Esophagus (tissue), 2 donors: Measurements from ENCODE around the gene SLC25A11. TPM values are rescaled to one million over a fixed set of nuclear protein-coding genes. Genes with fewer than 3 reads are reported as not detected.

Experiments used
- H3K27ac ChIP-seq, 2 donors: one replicate each; pipeline ENCODE4 v1.5.1; 2013; ENCODE audit warnings: low read depth in 2 of 2, mild to moderate bottlenecking in 2 of 2, inconsistent platforms in 1 of 2, low read length in 1 of 2, moderate library complexity in 1 of 2
- H3K27me3 ChIP-seq, 2 donors: one replicate each; pipeline ENCODE4 v1.6.1; 2013; ENCODE audit warnings: low read length in 2 of 2, control low read depth in 1 of 2, mild to moderate bottlenecking in 1 of 2; ENCODE audit not compliant: insufficient read depth in 2 of 2, control insufficient read depth in 1 of 2
- H3K36me3 ChIP-seq, 2 donors: one replicate each; pipeline ENCODE4 v1.6.1; 2013; ENCODE audit warnings: low read length in 1 of 2; ENCODE audit not compliant: control insufficient read depth in 2 of 2, insufficient read depth in 2 of 2
- H3K4me1 ChIP-seq, 2 donors: one replicate each; pipeline ENCODE4 v1.6.1; 2013; ENCODE audit warnings: low read length in 1 of 2; ENCODE audit not compliant: control insufficient read depth in 2 of 2, insufficient read depth in 2 of 2
- H3K4me3 ChIP-seq, 2 donors: one replicate each; pipeline ENCODE4 v1.5.1; 2013; ENCODE audit warnings: low read length in 2 of 2, mild to moderate bottlenecking in 2 of 2, low read depth in 1 of 2, moderate library complexity in 1 of 2
- H3K9me3 ChIP-seq, 2 donors: one replicate each; pipeline ENCODE4 v1.6.1; 2013; ENCODE audit warnings: mild to moderate bottlenecking in 2 of 2, low read depth in 1 of 2, low read length in 1 of 2, moderate library complexity in 1 of 2; ENCODE audit not compliant: control insufficient read depth in 2 of 2, insufficient read depth in 1 of 2
- WGBS, 2 donors: extraction: QIAGEN DNeasy Blood & Tissue Kit; methylation state at CpG; one replicate each; pipeline ENCODE4 v1.1.7; 2013; 5-methylcytosine and 5-hydroxymethylcytosine counted together
- polyA plus RNA-seq, 2 donors: library from polyadenylated mRNA; stranded (reverse); fragments of 200-250 nt; gene quantifications; one replicate each; pipeline ENCODE4 v1.2.3, GENCODE V29; 2013
- donor health status: healthy with polysubstance abuse.
- donor health status: Bipolar disorder and iron deficiency.

Gene SLC25A11
- polyA plus RNA-seq, 2 donors: 18.3 to 43.4 TPM

- peaks cover 4 to 8% of the 10 kb centered on the region in 2 donors for H3K4me1 ChIP-seq
- peaks cover 0 to 2% of the 10 kb centered on the region in 2 donors for H3K36me3 ChIP-seq
- 50 to 64% methylated on average over 14 of the region's 14 CpGs for WGBS, 2 donors
- no peak overlapping the region for H3K4me3 ChIP-seq
- H3K27me3 ChIP-seq: no peaks in the 10 kb centered on the region
- H3K9me3 ChIP-seq: no peaks in the 10 kb centered on the region
- H3K27ac ChIP-seq: peak overlapping the region in 1 of 2 donors; percentile 34
These were observed 13.7 kb upstream of the SLC25A11 start for GRCh38 chr17:4953451-4953961.

- Histone ChIP-seq H3K9me3 (no peaks in the 10 kb centered on the region), H3K27ac (peak overlapping the region in 1 of 2 donors; percentile 39), H3K4me1 (peaks cover 4 to 8% of the 10 kb centered on the region in 2 donors), H3K36me3 (peaks cover 0 to under 1% of the 10 kb centered on the region in 2 donors), H3K4me3 (no peak overlapping the region), H3K27me3 (no peaks in the 10 kb centered on the region)
- 86% methylated on average over 3 of the region's 3 CpGs for WGBS, 2 donors
These were observed 11.6 kb upstream of the SLC25A11 start for GRCh38 chr17:4951486-4951885.

DNA sequence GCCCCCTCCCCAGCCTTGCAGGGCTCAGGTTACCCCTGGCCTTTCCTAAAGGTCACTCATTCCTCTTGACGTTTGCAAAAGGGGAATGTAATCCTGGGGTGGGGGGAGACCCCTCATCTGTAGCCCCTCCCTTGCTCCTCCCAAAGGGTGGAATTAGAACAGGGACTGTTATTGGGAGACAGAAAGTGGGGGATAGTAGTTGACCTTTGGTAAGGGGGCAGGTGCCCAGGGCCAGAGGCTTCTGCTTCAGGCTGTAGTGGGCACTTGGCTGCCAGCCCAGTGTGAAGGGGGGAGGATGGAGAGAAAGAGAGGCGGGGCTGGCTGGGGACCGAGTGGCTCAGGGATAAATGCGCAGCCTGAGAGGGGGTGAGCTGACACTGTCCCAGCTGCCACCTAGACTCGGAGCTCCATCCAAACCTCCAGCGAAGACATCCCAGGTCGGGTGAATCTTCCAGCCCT, 10.9 kb upstream of the SLC25A11 start, which contains the start of gene ENO3:
ENO3 (plus strand) TSS at position 374 of the 459 bp plus-strand sequence. CDS start 711 bp downstream, outside the sequence.
- no peaks in the 10 kb centered on the region for H3K27me3 ChIP-seq
- 43 to 56% methylated on average over 7 of the region's 7 CpGs for WGBS, 2 donors
- H3K27ac ChIP-seq: peak within 1 kb of the TSS; percentile 97 to 100
- peaks cover 0 to 6% of the 10 kb centered on the region in 2 donors for H3K36me3 ChIP-seq
- H3K4me3 ChIP-seq: peak within 1 kb of the TSS; percentile 44 to 77
- peaks cover 4 to 9% of the 10 kb centered on the region in 2 donors for H3K4me1 ChIP-seq
- H3K9me3 ChIP-seq: no peaks in the 10 kb centered on the region

DNA sequence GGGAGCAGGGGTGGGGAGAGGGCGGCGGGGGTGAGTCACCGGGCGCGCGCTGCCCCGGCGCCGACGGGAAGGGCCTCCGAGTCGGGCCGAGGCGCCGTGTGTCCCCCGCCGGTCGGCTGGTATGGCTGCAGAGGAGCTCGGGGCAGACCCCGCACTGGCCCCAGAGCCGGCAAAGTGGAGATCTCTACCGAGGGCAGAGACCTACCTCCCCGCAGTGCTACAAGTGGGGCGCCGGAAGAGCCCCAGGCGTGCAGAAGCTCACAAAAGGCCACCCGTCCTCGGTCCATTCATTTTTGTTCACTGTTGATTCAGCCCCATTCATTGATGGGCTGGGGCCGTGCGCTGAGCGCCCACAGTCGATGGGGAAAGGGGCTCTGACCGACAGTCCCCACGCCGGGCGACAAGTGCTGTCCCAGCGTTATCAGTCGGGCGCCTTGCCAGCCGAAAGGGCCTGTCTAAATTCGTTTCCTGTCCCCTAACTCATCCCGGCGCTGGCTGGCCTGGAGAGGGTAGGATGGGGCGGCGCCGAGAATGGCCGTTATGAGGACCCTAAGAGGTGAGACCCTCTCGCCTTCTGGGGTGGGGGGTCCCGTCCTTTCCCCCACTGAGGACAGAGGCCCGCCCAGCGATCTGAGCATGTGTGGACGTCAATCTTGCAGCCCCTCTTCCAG, 10.4 kb upstream of the SLC25A11 start:
- 6 to 7% methylated on average over 34 to 52 of the region's 52 CpGs for WGBS, 2 donors
- H3K27ac ChIP-seq: peak overlapping the region; percentile 97 to 100
- H3K27me3 ChIP-seq: no peaks in the 10 kb centered on the region
- H3K4me3 ChIP-seq: peak overlapping the region; percentile 44 to 77
- H3K36me3 ChIP-seq: peaks cover 0 to 8% of the 10 kb centered on the region in 2 donors
- H3K4me1 ChIP-seq: peaks cover 6 to 14% of the 10 kb centered on the region in 2 donors
- H3K9me3 ChIP-seq: no peaks in the 10 kb centered on the region

DNA sequence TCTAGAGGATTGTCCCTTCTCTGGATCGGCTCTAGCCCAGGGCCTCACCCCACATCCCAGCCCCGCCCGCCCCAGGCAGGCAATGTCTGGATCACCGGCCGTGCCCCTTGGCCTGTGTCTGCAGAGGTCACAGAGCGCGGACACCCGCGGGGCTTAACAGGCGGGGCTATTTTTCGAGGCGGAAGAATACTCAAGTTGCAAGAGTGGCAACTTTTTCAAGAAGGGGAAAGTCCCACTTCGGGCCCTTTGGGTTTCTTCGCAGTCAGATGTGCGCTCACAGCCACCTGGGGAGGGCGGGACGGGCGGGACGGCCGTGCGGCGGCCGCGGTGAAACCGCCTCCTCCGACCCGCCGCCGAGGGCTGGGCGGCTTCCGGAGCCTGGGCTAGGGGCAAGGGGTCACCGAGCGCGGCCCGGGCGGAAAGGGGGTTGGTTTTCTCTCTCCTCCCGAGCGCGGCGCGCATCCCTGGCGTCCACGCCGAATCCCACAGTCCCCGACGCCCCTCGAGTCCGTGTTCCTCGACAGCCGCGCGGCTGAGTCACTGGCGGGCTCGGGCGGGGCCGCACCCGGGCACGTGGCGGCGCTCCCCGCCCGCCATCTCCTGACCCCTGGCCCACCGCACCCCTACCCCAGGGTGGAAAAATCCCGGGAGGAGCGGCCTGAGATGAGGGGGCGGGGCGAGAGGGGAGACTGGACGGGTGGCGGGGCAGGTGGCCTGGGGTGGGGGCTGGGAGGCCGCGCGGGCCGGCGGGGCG, 9.7 kb upstream of the SLC25A11 start:
- Histone ChIP-seq H3K9me3 (no peaks in the 10 kb centered on the region), H3K4me1 (peaks cover 6 to 17% of the 10 kb centered on the region in 2 donors), H3K36me3 (peaks cover 0 to 13% of the 10 kb centered on the region in 2 donors), H3K27me3 (no peaks in the 10 kb centered on the region), H3K27ac (peak overlapping the region; percentile 97 to 100), H3K4me3 (peak overlapping the region; percentile 49 to 77)
- 0 to 1% methylated on average over 70 to 75 of the region's 75 CpGs for WGBS, 2 donors

- peak overlapping the region; percentile 49 to 77 for H3K4me3 ChIP-seq
- peaks cover 6 to 18% of the 10 kb centered on the region in 2 donors for H3K4me1 ChIP-seq
- H3K36me3 ChIP-seq: peaks cover 0 to 14% of the 10 kb centered on the region in 2 donors
- 0% methylated on average over 17 to 40 of the region's 40 CpGs for WGBS, 2 donors
- no peaks in the 10 kb centered on the region for H3K9me3 ChIP-seq
- H3K27ac ChIP-seq: peak overlapping the region; percentile 97 to 100
- H3K27me3 ChIP-seq: no peaks in the 10 kb centered on the region
These were observed 9.1 kb upstream of the SLC25A11 start for GRCh38 chr17:4948931-4949320.

GRCh38 chr17:4948166-4948930, 8.5 kb upstream of the SLC25A11 start, which contains the start of gene PFN1:
Gene PFN1 (minus strand): TSS chr17:4948530. CDS start chr17:4948394, 136 bp downstream.
- H3K27me3 ChIP-seq: no peaks in the 10 kb centered on the region
- peaks cover 0 to 17% of the 10 kb centered on the region in 2 donors for H3K36me3 ChIP-seq
- H3K4me1 ChIP-seq: peaks cover 4 to 15% of the 10 kb centered on the region in 2 donors
- 0 to 1% methylated on average over 56 to 59 of the region's 59 CpGs for WGBS, 2 donors
- H3K27ac ChIP-seq: peak within 1 kb of the TSS; percentile 99 to 100
- no peaks in the 10 kb centered on the region for H3K9me3 ChIP-seq
- peak within 1 kb of the TSS; percentile 77 to 99 for H3K4me3 ChIP-seq

DNA sequence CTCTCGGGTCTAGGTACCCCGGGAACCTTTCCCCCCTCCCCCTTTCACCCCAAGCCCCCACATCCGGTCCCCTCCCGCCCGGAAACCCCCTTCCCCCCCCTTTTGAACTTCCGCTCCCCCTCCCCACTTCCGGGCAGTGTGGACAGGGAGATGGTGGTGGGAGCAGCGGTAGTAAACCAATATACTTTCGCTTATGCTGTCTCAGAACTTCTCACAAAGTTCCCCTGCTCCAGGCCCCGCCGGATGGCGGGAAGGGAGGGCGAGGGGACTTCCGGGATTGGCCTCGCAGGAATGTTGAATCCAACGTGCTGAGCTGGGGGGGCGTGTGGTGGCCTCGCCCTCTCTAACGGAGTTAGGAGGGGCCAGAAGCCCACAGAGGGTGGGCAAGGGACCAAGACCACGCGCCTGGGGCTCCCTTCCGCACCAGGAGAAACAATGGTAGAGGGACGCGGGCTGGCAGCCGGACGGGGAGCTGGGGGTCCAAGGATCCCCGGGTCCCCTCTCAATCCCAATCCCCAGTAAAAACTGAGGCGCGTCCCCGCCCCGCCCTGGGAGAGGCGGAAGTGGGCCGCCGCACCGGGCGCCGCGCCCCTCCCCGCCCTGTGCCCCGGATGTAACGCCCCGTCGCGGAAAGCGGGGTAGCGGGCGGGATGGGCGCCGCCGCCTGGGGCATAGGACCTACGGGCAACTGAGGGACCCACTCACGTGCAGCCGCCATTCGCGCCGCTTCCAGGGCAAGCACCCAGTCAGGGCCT, 7.7 kb upstream of the SLC25A11 start:
- H3K36me3 ChIP-seq: peaks cover 1 to 24% of the 10 kb centered on the region in 2 donors
- H3K9me3 ChIP-seq: no peaks in the 10 kb centered on the region
- WGBS, 2 donors: 1 to 2% methylated on average over 40 to 56 of the region's 56 CpGs
- H3K4me1 ChIP-seq: peaks cover 2 to 15% of the 10 kb centered on the region in 2 donors
- peak overlapping the region; percentile 77 to 99 for H3K4me3 ChIP-seq
- no peaks in the 10 kb centered on the region for H3K27me3 ChIP-seq
- H3K27ac ChIP-seq: peak overlapping the region; percentile 99 to 100
